PC-3 (cell line): ENCODE data around the gene KRT79. TPM values are rescaled to one million over a fixed set of nuclear protein-coding genes. Genes with fewer than 3 reads are reported as not detected.

Experiments
- ATAC-seq: fragments of 200-7000 bp; cut with Tn5 transposase; 2 replicates; pipeline ENCODE4 v1.9.1; 2020; ENCODE audit warnings: mild to moderate bottlenecking, moderate library complexity
- BruUV-seq: library from RNA; stranded (reverse); fragments of 400-500 nt; replicated peaks from 2 replicates; lab custom pipeline; 2021; lab: Mats Ljungman, UMichigan
- CTCF ChIA-PET: fragments of 300-600 bp; sonication (Branson Sonifier 250); formaldehyde crosslinking; loops from one replicate; lab custom pipeline; 2022; ENCODE audit warnings: antibody characterized with exemption; lab: Charles Lee
- POLR2A ChIA-PET: fragments of 300-600 bp; sonication (Branson Sonifier 250); formaldehyde crosslinking; loops from one replicate; lab custom pipeline; 2022; ENCODE audit warnings: antibody characterized with exemption; ENCODE audit not compliant: unreplicated experiment; lab: Charles Lee
- DNase-seq: peaks from one replicate; pipeline ENCODE4 v3.0.0-alpha.2; 2015
- H2AFZ ChIP-seq: fragments of 300-600 bp; sonication (generic); 2 replicates; pipeline ENCODE4 v1.6.0; 2016; ENCODE audit warnings: antibody characterized with exemption, low read length
- H3F3A ChIP-seq: fragments of 300-600 bp; sonication (generic); one replicate; pipeline ENCODE4 v1.6.0; 2017; ENCODE audit warnings: antibody characterized with exemption, low read length, control low read depth, mild to moderate bottlenecking; ENCODE audit not compliant: unreplicated experiment
- H3K27ac ChIP-seq: fragments of 300-600 bp; sonication (generic); 2 replicates; pipeline ENCODE4 v1.5.1; 2016; ENCODE audit warnings: mild to moderate bottlenecking, low read length
- H3K27me3 ChIP-seq: fragments of 300-600 bp; sonication (generic); 2 replicates; pipeline ENCODE4 v1.6.1; 2016; ENCODE audit warnings: low read length, mixed read lengths
- H3K36me3 ChIP-seq: fragments of 300-600 bp; sonication (generic); 2 replicates; pipeline ENCODE4 v1.6.1; 2016; ENCODE audit warnings: low read depth, mixed run types, low read length, mixed read lengths
- H3K4me1 ChIP-seq: fragments of 300-600 bp; sonication (generic); 2 replicates; pipeline ENCODE4 v1.5.1; 2016; ENCODE audit warnings: low read length; ENCODE audit not compliant: insufficient read depth
- H3K4me2 ChIP-seq: fragments of 300-600 bp; sonication (generic); 2 replicates; pipeline ENCODE4 v1.6.0; 2016; ENCODE audit warnings: low read length
- H3K4me3 ChIP-seq: fragments of 300-600 bp; sonication (generic); 2 replicates; pipeline ENCODE4 v1.5.1; 2016; ENCODE audit warnings: mild to moderate bottlenecking, low read length, mixed read lengths
- H3K79me2 ChIP-seq: fragments of 300-600 bp; sonication (generic); 2 replicates; pipeline ENCODE4 v1.6.1; 2017; ENCODE audit warnings: low read length, mixed read lengths
- H3K9ac ChIP-seq: fragments of 300-600 bp; sonication (generic); 2 replicates; pipeline ENCODE4 v1.6.0; 2016; ENCODE audit warnings: mild to moderate bottlenecking, low read length
- H3K9me2 ChIP-seq: fragments of 300-600 bp; sonication (generic); replicated peaks from 2 replicates; pipeline ENCODE4 v1.6.1; 2016; ENCODE audit warnings: mixed run types, low read length, mixed read lengths
- H3K9me3 ChIP-seq: fragments of 300-600 bp; sonication (generic); 2 replicates; pipeline ENCODE4 v1.6.1; 2016; ENCODE audit warnings: low read length, mixed read lengths
- H4K20me1 ChIP-seq: fragments of 300-600 bp; sonication (generic); 2 replicates; pipeline ENCODE4 v1.6.1; 2016; ENCODE audit warnings: low read length, mixed read lengths
- CTCF ChIP-seq: fragments of 300-600 bp; sonication (generic); conservative IDR thresholded peaks from 2 replicates; pipeline ENCODE4 v1.5.1; 2017; ENCODE audit warnings: antibody characterized with exemption, low read depth, mild to moderate bottlenecking, low read length
- EZH2 ChIP-seq: fragments of 300-600 bp; sonication (generic); IDR thresholded peaks from one replicate; pipeline ENCODE4 v1.6.1; 2017; ENCODE audit warnings: antibody characterized with exemption, mild to moderate bottlenecking, low read length; ENCODE audit not compliant: unreplicated experiment
- EZH2phosphoT487 ChIP-seq: fragments of 300-600 bp; sonication (generic); IDR thresholded peaks from 2 replicates; pipeline ENCODE4 v1.6.1; 2018; ENCODE audit warnings: mild to moderate bottlenecking, antibody characterized with exemption, low read length, borderline replicate concordance
- intact Hi-C: fragments of 100-400 bp; cut with micrococcal nuclease; formaldehyde crosslinking; loops from 2 replicates; pipeline ENCODE4 v1.9.0; 2023
- total RNA-seq: library from RNA; depleted of rRNA; stranded (reverse); fragments of >200 nt; gene quantifications from 2 replicates; pipeline ENCODE4 v1.2.3, GENCODE V29; 2014

KRT79 gene
- total RNA-seq, 1 experiment from 2014 or later, result not detected

GRCh38 chr12:52788876-52789636, 45.1 kb downstream of the KRT79 start:
- H3K9me2 ChIP-seq, result no peaks in the 10 kb centered on the region
- H3K36me3 ChIP-seq, result no peaks in the 10 kb centered on the region
- no TSS peak for BruUV-seq
- POLR2A ChIA-PET, result no interaction called here
- CTCF ChIA-PET, result no interaction called here
- no peaks in the 10 kb centered on the region for H3F3A ChIP-seq
- intact Hi-C loops, result no loop called here
- H3K79me2 ChIP-seq, result no peaks in the 10 kb centered on the region
- no peak overlapping the region for H3K27ac ChIP-seq
- no peak for DNase-seq
- no peak overlapping the region for H3K4me2 ChIP-seq
- peaks cover 9% of the 10 kb centered on the region; the same call in 1 of the 2 replicates for H3K27me3 ChIP-seq
- no peak overlapping the region for H2AFZ ChIP-seq
- no peak overlapping the region for H3K9ac ChIP-seq
- peaks cover 4% of the 10 kb centered on the region for H3K4me1 ChIP-seq
- H3K4me3 ChIP-seq, result no peak overlapping the region
- H3K9me3 ChIP-seq, result no peaks in the 10 kb centered on the region
- no peak for ATAC-seq
- no peaks in the 10 kb centered on the region for H4K20me1 ChIP-seq
- no peak for TF ChIP-seq CTCF
- no peak for TF ChIP-seq EZH2phosphoT487
- TF ChIP-seq EZH2, result no peak

DNA sequence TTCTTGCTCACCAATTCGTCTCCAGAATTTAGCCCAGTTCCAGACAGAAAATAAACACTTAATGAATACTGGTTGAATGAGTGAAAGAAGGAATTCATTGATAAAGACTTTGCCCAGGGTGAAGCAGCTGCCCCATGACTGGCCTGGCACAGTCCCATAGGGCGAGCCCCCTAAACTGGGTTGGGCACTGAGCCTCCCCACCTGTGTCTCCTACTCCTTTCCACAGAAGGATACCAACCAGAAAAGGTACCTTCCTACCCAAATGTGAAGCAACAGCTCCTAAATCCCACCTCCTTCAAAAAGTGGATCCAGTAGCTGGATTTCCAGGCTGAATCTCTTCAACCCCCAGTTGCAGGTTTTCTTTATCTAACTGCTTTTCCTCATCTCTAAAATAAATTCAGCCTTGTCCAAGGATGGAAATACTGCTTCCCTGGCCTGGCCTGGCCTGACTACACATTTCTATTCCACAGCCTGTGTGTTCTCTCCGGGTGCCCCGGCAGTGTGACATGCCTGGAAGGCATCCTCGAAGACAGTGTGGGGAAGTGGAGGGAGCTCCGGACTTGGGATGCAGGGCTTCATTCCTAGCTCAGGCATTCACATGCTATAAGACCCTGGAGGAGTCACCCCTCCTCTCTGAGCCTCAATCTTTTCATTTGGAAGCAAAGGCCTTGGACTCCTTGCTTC, 45.8 kb downstream of the KRT79 start:
- Histone ChIP-seq H3K4me1 (no peaks in the 10 kb centered on the region), H3K79me2 (no peaks in the 10 kb centered on the region), H3K9ac (no peak overlapping the region), H2AFZ (no peak overlapping the region), H3K27me3 (peaks cover 9% of the 10 kb centered on the region; the same call in 1 of the 2 replicates), H4K20me1 (no peaks in the 10 kb centered on the region), H3K36me3 (no peaks in the 10 kb centered on the region), H3F3A (no peaks in the 10 kb centered on the region), H3K9me2 (no peaks in the 10 kb centered on the region), H3K4me3 (no peak overlapping the region), H3K27ac (no peak overlapping the region), H3K4me2 (no peak overlapping the region), H3K9me3 (no peaks in the 10 kb centered on the region)
- no TSS peak for BruUV-seq
- ATAC-seq (no peak), DNase-seq (no peak)
- TF ChIP-seq EZH2, result no peak
- TF ChIP-seq CTCF, result no peak
- TF ChIP-seq EZH2phosphoT487, result no peak
- POLR2A ChIA-PET, result no interaction called here
- CTCF ChIA-PET, result no interaction called here
- intact Hi-C loops, result no loop called here
